CD14-positive monocyte (primary cell): ENCODE data around the gene OR4C6. TPM values are rescaled to one million over a fixed set of nuclear protein-coding genes. Genes with fewer than 3 reads are reported as not detected.

Experiments used
- DNase-seq, 3 donors: peaks; one replicate each; pipeline ENCODE4 v3.0.0-alpha.2; 2011 to 2022
- H2AFZ ChIP-seq: 2 replicates; pipeline ENCODE4 v1.6.0; 2012; ENCODE audit warnings: mild to moderate bottlenecking, low read depth, low read length, inconsistent platforms; ENCODE audit not compliant: insufficient read depth, poor library complexity, severe bottlenecking
- H3K27ac ChIP-seq, 2 donors: 1 replicate in 1 of 2; 2 replicates in 1 of 2; pipeline ENCODE4 v1.5.1; 2012 to 2013; ENCODE audit warnings: low read length in 2 of 2, control low read depth in 1 of 2, inconsistent platforms in 1 of 2, low read depth in 1 of 2, mild to moderate bottlenecking in 1 of 2
- H3K27me3 ChIP-seq, 2 donors: one replicate each; pipeline versions ENCODE4 v1.6.0 to v1.6.1; 2011 to 2013; ENCODE audit warnings: low read length in 2 of 2; ENCODE audit not compliant: control insufficient read depth in 2 of 2, insufficient read depth in 2 of 2
- H3K36me3 ChIP-seq, 2 donors: replicated peaks in 1 of 2; 1 replicate in 1 of 2; 2 replicates in 1 of 2; pipeline versions ENCODE4 v1.5.1 to v1.6.1; 2012 to 2013; ENCODE audit warnings: low read length in 2 of 2, control low read depth in 1 of 2, inconsistent platforms in 1 of 2, mild to moderate bottlenecking in 1 of 2; ENCODE audit not compliant: insufficient read depth in 2 of 2, control insufficient read depth in 1 of 2
- H3K4me1 ChIP-seq, 2 donors: 1 replicate in 1 of 2; 2 replicates in 1 of 2; pipeline versions ENCODE4 v1.5.1 to v1.6.1; 2012 to 2013; ENCODE audit warnings: low read length in 2 of 2, control low read depth in 1 of 2, inconsistent platforms in 1 of 2, mild to moderate bottlenecking in 1 of 2, moderate library complexity in 1 of 2; ENCODE audit not compliant: insufficient read depth in 2 of 2, control insufficient read depth in 1 of 2
- H3K4me2 ChIP-seq: replicated peaks from 2 replicates; pipeline ENCODE3; 2012; ENCODE audit warnings: low read length, moderate library complexity, mild to moderate bottlenecking; ENCODE audit not compliant: poor library complexity, severe bottlenecking; ENCODE audit errors: extremely low read depth
- H3K4me3 ChIP-seq, 3 experiments: fragments of 200-600 bp in 1 of 3; sonication (generic) in 1 of 3; replicated peaks in 1 of 3; 1 replicate in 2 of 3; 2 replicates in 1 of 3; pipeline ENCODE4 v1.5.1; 2011 to 2013; ENCODE audit warnings: low read length in 3 of 3, mild to moderate bottlenecking in 3 of 3, control low read depth in 2 of 3, low read depth in 2 of 3, inconsistent platforms in 1 of 3, moderate library complexity in 1 of 3
- H3K79me2 ChIP-seq: 2 replicates; pipeline ENCODE4 v1.6.0; 2012; ENCODE audit warnings: mild to moderate bottlenecking, control low read depth, inconsistent platforms, low read length, moderate library complexity; ENCODE audit not compliant: insufficient read depth
- H3K9ac ChIP-seq: 2 replicates; pipeline ENCODE4 v1.6.0; 2017; ENCODE audit warnings: low read length, mild to moderate bottlenecking; ENCODE audit not compliant: insufficient read depth, poor library complexity, severe bottlenecking
- H3K9me3 ChIP-seq, 2 donors: replicated peaks in 1 of 2; 1 replicate in 1 of 2; 2 replicates in 1 of 2; pipeline versions ENCODE4 v1.5.1 to v1.6.1; 2012 to 2013; ENCODE audit warnings: low read length in 2 of 2, control low read depth in 1 of 2; ENCODE audit not compliant: control insufficient read depth in 1 of 2, insufficient read depth in 1 of 2
- H4K20me1 ChIP-seq: 2 replicates; pipeline ENCODE4 v1.6.0; 2012; ENCODE audit warnings: mild to moderate bottlenecking, low read length, control low read depth, moderate library complexity; ENCODE audit not compliant: insufficient read depth
- H3K27ac Mint-ChIP-seq, 7 donors: one replicate each; pipeline ENCODE4 v1.8.0; 2020; ENCODE audit warnings: mild to moderate bottlenecking in 7 of 7, mixed read lengths in 7 of 7, moderate library complexity in 6 of 7, inconsistent platforms in 2 of 7
- H3K27me3 Mint-ChIP-seq, 3 donors: one replicate each; pipeline ENCODE4 v1.8.0; 2021 to 2022; ENCODE audit warnings: low read depth in 3 of 3, mild to moderate bottlenecking in 3 of 3, mixed read lengths in 3 of 3, moderate library complexity in 3 of 3, inconsistent platforms in 1 of 3
- H3K36me3 Mint-ChIP-seq, 2 donors: one replicate each; pipeline ENCODE4 v1.8.0; 2020; ENCODE audit warnings: mixed read lengths in 2 of 2, inconsistent platforms in 1 of 2, mild to moderate bottlenecking in 1 of 2
- H3K4me1 Mint-ChIP-seq: one replicate; pipeline ENCODE4 v1.8.0; 2020; ENCODE audit warnings: mild to moderate bottlenecking, mixed read lengths
- H3K4me3 Mint-ChIP-seq, 2 donors: one replicate each; pipeline ENCODE4 v1.8.0; 2020; ENCODE audit warnings: mild to moderate bottlenecking in 2 of 2, mixed read lengths in 2 of 2, moderate library complexity in 1 of 2
- H3K9me3 Mint-ChIP-seq, 7 donors: one replicate each; pipeline ENCODE4 v1.8.0; 2020 to 2022; ENCODE audit warnings: mixed read lengths in 7 of 7, mild to moderate bottlenecking in 6 of 7, moderate library complexity in 6 of 7, inconsistent platforms in 2 of 7
- CTCF ChIP-seq: fragments of 200-600 bp; IDR thresholded peaks from one replicate; pipeline ENCODE4 v1.8.0; 2022; ENCODE audit warnings: antibody characterized with exemption, mild to moderate bottlenecking
- WGBS: methylation state at CpG from one replicate; pipeline ENCODE4 v1.1.5; 2013; ENCODE audit warnings: missing lambda C conversion rate; ENCODE audit not compliant: insufficient coverage; 5-methylcytosine and 5-hydroxymethylcytosine counted together
- intact Hi-C, 2 donors: fragments of 100-400 bp; cut with micrococcal nuclease; formaldehyde crosslinking; loops; one replicate each; pipeline versions ENCODE4 v1.15.0 to v1.15.1; 2023
- polyA plus RNA-seq, 3 donors: library from polyadenylated mRNA; depleted of rRNA in 1 of 3; unstranded in 2 of 3; stranded (reverse) in 1 of 3; fragments of 300-500 nt in 2 of 3; fragments of >200 nt in 1 of 3; fragmentation: Illumina TruSeq in 2 of 3; gene quantifications; 1 replicate in 2 of 3; 2 replicates in 1 of 3; pipeline ENCODE4 v1.2.3, GENCODE V29; 2012 to 2021

Gene OR4C6
- polyA plus RNA-seq, 3 donors: not detected

- DNase-seq: no peak
- no peaks in the 10 kb centered on the region for H3K36me3 Mint-ChIP-seq
- no peaks in the 10 kb centered on the region for H3K4me1 Mint-ChIP-seq
- Histone ChIP-seq H3K79me2 (no peaks in the 10 kb centered on the region), H3K36me3 (no peaks in the 10 kb centered on the region), H2AFZ (no peak within 1 kb of the TSS), H3K9ac (no peak within 1 kb of the TSS), H3K4me1 (no peaks in the 10 kb centered on the region), H3K27me3 (no peaks in the 10 kb centered on the region), H3K27ac (no peak within 1 kb of the TSS), H3K4me2 (no peak within 1 kb of the TSS), H3K9me3 (peaks cover 0 to 8% of the 10 kb centered on the region in 2 donors), H3K4me3 (no peak within 1 kb of the TSS), H4K20me1 (no peaks in the 10 kb centered on the region)
- peaks cover 0 to 7% (median 2%) of the 10 kb centered on the region in 7 donors for H3K9me3 Mint-ChIP-seq
- WGBS: 40% methylated on average over 1 of the region's 3 CpGs
- H3K27ac Mint-ChIP-seq: no peak within 1 kb of the TSS
- TF ChIP-seq CTCF: no peak
- intact Hi-C loops: loop anchor here in 1 of 2 donors (10.0 kb wide), 1 partner anchor 70 kb away; no protein-coding TSS in a partner anchor
- no peak within 1 kb of the TSS for H3K4me3 Mint-ChIP-seq
- no peaks in the 10 kb centered on the region for H3K27me3 Mint-ChIP-seq
Observed at GRCh38 chr11:55634813-55635212, 27.2 kb upstream of the OR4C6 start, which contains the start of gene OR4P4. Gene OR4P4, plus strand, starts transcription at chr11:55635113.

- DNase-seq: no peak
- Histone ChIP-seq H3K79me2 (no peaks in the 10 kb centered on the region), H3K4me3 (no peak within 1 kb of the TSS), H3K36me3 (no peaks in the 10 kb centered on the region), H4K20me1 (no peaks in the 10 kb centered on the region), H3K9me3 (peaks cover 3 to 4% of the 10 kb centered on the region in 2 donors), H3K27ac (no peak within 1 kb of the TSS), H3K9ac (no peak within 1 kb of the TSS), H3K27me3 (no peaks in the 10 kb centered on the region), H2AFZ (no peak within 1 kb of the TSS), H3K4me1 (no peaks in the 10 kb centered on the region), H3K4me2 (no peak within 1 kb of the TSS)
- no peak for TF ChIP-seq CTCF
- H3K27me3 Mint-ChIP-seq: no peaks in the 10 kb centered on the region
- H3K9me3 Mint-ChIP-seq: peaks cover 0 to 6% (median 2%) of the 10 kb centered on the region in 7 donors
- H3K4me3 Mint-ChIP-seq: no peak within 1 kb of the TSS
- no peak within 1 kb of the TSS for H3K27ac Mint-ChIP-seq
- no CpG with 5 or more reads among the region's 2 CpGs for WGBS
- no peaks in the 10 kb centered on the region for H3K36me3 Mint-ChIP-seq
- intact Hi-C loops: loop anchor here in 1 of 2 donors (10.0 kb wide), 1 partner anchor 103 kb away; no protein-coding TSS in a partner anchor
- H3K4me1 Mint-ChIP-seq: no peaks in the 10 kb centered on the region
Observed at GRCh38 chr11:55648027-55648426, 14.0 kb upstream of the OR4C6 start, which contains the start of gene OR4S2. Gene OR4S2, plus strand, starts transcription at chr11:55648327. Its CDS starts 2,577 bp downstream, at chr11:55650904.
